Measurements from ENCODE around the gene ABLIM2. TPM values are rescaled to one million over a fixed set of nuclear protein-coding genes. Genes with fewer than 3 reads are reported as not detected.

ABLIM2 gene
- total RNA-seq, 1 donor from 2014 or later, result 2.6 TPM

DNA sequence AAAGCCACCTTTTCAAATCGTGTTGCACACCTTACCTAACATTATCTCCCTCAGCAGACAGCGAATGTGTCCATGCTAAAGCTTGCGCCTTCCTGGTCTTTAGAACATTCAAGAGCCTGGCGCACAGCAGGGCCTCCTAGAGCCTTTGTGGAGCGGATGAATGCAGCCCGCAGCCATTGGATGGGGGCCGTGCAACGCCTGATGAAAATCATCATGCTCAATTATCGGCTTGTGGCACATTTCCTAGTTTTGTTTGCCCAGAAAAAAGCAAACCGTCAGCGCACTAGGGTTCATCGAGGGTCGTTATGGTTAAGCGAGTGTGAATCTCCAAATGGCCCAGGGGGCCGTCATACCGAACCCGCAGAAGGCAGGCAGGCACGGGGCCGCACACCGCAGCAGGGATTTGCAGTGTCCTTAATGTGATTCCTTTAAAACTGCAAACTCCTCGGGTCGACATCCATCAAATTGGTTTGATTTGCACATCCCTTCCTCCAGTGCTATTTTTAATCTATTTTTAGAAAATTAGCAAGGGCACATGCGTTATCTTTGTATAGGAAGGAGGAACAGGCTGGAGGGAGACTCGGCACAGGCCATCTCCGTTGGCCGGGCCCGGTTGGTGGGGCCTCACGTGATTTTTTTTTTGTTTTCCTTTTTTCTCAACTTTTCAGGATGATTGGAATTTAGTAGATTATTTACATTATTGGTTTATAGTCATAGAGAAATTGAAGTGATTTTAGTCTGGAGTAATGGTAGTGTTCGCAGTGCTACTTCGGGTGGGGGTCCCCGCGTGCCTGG, 53.1 kb downstream of the ABLIM2 start:
- DNase-seq (ENCODE audit: low read depth in 2 of 2), result no peak

DNA sequence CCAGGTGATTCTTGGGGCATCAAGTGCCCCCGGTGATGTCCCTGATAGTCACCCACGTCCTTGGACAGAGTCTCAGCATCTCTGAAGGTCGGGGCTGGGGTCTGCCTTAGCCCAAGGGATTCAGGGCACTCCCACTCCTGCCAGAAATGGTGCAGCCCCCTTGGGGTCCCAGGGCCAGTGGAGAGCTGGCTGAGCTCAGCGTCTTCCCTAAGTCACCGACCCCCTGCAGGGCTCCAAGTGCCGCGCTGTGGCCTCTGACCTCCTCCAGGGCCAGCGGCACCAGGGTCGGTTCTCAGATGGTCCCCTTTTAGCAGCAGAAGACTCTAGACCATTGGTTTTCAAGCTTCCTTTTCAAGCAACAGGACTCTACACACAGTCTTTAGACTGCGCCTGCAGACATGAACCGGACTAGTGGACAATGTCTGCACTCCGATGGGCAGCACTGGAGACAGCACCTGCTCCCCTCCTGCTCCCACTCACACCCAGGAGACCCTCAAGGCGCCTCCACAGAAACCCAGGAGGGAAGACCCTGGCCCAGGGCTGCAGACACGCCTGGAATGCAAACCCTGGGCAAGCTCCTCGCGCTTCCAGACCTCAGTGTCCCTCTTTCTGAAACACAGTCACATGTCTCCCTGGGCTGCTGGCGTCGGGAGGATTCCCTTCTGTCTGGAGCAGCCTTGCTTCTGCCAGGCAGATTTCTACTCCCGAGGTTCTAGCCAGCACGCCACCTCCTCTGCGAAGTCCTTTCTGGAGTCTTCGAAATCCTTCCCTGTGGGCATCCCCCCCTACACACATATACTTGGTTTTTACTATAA, 53.9 kb downstream of the ABLIM2 start:
- no peak for DNase-seq (ENCODE audit: low read depth in 2 of 2)

DNA sequence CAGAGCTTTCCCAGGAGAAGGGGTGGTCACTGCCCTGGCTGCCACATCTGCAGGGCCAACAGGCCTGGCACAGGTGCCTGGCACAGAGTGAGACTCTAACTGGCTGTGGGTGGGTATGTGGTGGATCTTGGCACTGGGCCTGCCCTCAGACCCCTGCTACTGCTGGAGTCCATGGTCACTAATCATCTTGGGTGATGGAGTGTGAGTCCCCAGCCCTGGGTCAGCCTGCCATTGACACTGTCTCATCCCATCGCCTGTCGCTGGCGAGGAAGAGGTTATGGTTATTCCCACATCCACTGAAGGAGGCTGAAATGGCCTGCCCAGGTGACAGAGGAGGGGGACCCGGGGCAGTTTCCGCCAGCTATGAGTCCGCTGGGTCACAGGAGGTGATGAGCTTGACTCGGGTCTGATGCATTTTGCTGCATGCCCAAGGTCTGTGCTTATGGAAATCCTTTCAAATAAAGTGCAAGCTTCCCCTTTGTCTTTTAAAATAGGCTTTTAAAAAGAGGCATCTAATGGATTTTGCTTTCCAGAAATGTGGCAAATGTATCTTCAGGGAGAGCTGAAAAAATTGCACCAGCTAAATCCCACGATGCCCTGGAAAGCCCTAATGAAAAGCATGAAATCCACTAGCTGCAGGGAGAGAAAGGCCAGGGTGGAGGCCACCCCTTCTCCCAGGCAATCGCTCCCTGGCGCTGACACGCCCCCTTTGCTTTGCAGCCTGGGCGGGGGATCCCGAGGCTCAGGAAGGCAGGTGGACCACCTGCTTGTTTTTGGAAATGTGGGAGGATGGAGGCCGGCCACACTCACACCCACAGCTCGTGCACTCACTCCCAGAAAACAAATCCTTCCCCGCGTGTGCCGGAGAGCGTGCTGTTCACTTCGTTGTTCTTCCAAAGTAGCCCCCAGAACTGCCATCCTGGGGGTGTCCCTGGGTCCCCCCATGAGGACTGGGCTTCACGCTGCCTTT, 54.9 kb downstream of the ABLIM2 start:
- no peak for DNase-seq (ENCODE audit: low read depth in 2 of 2)

DNA sequence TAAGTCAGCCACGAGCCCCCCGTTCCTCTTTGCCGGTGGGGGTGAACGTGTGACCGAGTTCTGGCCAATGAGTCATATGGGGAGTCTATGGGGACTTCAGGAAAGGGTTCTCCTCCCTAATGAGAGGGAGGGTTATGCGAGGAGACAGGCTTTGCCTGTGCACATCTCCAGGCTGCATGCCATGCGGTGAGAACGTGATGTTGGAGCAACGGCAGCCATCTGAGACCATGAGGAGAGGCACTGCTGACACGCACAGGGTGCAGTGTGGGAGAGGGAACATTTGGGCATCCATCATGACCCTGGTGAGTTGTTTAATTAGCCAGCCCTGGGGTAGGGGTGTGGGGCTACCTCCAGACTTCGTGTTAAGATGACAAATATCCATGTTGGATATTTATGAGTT, 55.8 kb downstream of the ABLIM2 start:
- DNase-seq (ENCODE audit: low read depth in 2 of 2), result no peak

DNA sequence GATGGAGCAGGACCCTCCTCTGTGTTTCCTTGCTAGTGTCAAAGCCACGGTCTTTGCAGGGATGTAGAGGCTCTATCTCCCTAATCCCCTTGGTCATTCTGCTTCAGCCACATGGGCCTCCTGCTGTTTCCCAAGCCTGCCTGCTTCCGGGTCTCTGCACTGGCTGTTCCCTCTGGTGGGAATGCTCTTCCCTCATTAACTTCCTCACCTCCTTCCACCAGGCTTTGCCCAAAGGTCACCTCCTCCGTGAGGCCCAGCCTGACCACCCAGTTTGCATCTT, 56.6 kb downstream of the ABLIM2 start:
- DNase-seq (ENCODE audit: low read depth in 2 of 2), result no peak

DNA sequence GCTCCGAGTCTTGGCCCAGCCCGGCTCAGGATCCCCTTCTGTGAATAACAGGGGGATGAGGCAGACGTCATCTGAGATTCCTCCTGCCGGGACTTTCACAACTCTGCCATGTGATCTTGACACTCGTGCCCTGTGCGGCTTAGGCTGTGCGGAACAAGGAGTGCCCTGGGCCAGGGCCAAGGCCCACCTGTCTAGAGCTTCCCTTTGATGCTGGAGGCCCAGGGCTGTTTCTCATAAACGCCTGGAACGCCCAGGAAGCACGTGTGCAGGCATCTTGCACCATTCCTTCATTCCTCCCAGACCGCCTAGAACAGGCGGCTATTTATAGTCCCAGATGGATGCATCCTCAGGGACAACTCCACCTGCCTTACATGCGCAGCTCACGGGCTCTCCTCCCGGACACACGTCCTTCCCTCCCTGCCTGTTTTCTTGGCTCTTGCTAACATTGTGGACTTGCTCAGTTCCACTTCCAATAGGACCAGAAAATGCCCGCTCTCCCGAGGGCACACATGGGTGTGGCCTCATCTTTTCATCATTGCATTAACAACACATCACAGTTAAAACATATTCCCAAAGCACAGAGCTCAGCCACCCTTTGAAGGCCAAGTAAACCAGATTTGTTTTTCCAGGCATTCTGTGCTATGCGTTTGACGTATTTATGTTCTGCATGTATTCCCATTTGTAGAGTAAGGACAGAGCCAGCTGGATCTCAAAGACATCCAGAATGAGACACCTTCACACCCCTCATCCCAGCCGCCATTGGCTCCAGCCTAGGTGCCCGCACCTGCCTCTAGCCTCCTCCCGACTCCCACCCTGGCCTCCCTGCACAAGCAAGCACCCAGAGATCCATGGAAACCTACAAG, 57.2 kb downstream of the ABLIM2 start:
- no peak for DNase-seq (ENCODE audit: low read depth in 2 of 2)

DNA sequence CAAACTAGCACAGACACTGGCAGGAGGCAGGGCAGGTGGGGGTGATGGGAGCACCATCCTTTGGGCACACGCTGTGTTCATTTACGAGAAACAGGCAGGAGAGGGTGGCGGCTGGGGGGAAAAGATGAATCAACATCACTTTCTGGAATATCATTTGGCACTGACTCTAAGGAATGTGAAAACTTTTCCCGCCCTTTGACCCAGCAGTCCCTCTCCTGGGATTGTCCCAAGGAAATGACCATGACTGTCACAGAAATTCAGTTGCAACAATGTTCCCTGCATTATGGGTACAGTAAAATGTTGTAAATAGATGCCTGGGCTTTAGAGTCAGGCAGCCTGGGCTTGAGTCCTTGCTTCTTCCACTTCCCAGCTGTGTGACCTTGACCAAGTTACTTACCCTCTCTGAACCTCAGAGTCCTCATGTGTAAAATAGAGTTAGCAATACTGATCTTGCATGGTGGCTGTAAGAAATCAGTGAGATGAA, 58.6 kb downstream of the ABLIM2 start:
- peak; percentile 39 to 76 for DNase-seq (ENCODE audit: low read depth in 2 of 2)

DNA sequence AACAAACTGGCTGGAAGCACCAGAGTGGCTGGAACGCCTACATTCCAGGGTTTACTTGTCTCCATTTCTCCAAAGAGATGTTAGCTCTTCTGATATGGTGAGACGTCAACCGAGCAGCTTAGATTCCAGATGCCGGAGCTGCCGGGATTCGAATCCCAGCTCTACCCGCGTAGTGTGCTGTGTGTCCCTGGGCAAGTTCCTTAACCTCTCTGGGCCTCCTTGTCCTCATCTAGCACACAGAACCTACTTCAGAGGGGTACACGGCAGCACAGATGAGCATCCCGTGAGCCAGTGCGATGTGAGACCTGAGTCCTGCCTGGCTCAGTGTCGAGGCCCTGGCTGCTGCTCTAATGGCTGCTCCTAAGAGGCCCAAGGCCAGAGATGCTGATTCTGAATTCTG, 60.1 kb downstream of the ABLIM2 start:
- DNase-seq (ENCODE audit: low read depth in 2 of 2), result no peak

DNA sequence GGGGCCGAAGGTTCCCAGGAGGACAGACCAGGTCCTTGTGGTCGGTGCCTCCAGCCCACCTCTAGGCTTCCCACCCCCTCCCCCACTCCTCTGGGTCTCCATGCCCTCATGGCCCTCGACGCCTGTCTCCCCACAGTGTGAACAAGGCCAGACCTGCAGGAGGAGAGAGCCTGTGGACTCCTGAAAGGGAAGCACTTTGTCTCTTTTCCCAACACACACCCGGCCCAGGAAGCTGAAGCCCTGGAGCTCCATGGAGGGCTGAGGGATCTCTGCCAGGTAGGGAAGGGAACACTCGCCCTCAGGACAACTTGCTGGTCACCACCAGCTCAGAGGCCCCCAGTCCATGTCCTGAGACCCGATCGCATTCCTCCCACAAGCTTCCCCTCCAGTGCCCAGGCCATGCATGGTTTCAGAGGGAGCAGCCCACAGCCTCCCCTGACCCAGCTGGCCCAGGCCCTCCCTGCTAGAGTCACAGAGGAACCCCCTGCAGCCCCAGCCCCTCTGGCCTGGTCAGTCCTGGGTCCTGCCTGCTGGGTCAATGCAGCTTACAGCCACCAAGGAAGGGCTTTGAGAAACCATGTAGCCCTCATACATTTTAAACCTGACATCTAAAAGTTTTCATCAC, 60.8 kb downstream of the ABLIM2 start:
- DNase-seq (ENCODE audit: low read depth in 2 of 2), result no peak

DNA sequence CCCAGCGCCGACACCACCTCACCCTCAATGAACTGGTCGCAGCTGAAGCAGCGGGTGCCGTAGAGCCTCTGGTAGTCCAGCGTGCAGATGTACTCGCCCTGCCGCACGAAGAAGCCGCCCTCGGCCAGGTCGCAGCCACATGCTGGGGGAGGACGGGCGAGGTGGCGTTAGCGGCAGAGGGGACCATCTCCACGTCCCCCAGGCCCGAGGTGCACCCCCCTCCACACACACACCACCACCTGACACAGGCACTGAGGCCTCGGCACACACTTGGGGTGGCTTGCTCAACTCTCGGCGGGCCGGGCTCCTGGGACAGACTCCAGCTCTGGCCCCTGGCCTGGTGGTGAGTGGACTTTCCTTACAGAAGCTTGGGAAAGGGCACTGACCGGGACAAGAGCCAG, 61.5 kb downstream of the ABLIM2 start:
- DNase-seq (ENCODE audit: low read depth in 2 of 2), result no peak

DNA sequence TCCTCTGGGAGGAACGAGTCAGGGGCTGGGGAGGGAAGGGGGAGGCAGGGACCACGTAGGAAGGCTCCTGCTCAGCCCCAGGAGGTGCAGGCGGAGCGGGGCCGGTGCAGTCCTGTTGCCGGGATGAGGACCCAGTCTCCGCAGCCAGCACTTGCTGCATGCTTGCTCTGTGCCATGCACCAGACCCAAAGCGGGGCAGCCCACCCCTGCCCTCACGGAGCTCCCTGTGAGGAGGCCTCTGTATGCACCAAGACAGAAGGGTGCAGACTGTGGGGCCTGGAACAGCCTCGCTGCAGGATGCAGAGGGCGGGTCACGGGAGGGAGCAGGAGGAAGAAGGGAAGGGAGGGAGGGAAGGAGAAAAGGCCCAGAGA, 61.9 kb downstream of the ABLIM2 start:
- DNase-seq (ENCODE audit: low read depth in 2 of 2), result no peak

DNA sequence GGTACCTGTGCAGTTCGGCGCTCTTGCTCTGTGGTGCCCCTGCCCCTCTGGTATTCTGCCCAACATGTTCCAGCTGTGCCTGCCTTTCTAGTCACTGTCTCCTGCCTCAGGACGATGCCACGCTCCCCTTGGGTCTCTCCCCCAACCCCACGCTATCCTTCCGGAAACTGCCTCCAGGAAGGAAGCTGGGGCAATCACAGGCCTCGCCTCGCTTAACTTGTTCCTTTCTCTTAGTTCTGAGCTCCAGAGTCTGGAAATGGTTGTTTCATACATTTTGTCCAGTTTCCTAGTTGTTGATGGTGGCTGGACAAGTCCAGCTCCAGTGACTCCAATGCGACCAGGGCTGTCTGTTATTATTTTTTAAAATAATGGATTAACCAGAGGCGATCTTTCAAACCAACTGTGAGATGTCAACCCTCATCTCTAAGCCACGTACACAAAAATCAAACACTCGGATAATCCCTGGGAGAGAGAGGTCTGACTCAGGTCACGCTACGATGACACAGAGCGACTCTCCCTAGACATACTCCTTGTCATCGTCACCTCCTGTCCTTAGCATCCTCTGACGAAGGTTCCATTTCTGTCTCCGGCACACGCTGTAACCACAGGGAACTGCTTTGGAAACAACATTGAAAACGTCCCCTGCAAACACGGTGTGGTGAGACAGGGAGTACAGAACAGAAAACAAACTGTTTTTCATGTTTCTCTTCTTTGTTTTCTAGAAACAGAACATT, 62.5 kb downstream of the ABLIM2 start:
- DNase-seq (ENCODE audit: low read depth in 2 of 2), result peak; percentile 24 to 38

DNA sequence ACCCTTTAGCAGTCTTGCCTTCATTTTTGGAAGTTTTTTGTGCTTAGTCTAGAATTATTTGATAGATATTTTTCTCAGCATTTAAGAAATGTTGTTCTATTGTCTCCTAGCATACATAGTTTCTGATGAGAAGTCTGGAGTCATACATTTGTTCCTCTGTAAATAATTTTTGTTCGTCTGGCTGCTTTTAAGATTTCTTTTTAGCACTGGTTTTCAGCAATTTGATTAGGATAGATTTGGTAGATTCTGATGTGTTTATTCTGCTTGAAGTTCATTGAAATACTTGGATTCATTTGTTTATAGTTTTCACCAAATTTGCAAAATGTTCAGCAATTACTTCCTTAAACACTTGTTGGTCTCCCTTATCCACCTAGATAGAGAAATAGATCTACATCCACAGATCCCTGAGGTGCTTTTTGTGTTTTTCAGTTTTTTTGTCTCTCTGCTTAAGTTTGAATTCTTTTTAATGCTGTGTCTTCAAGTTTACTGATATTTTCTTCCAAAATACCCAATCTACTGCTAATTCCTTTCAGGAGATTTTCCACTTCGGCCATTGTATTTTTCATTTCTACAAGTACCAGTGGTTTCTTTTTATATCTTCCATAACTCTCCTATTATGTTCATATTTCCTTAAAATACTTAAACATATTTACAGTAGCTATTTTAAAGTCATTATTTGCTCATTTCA, 64.9 kb downstream of the ABLIM2 start:
- peak in 1 of 2 donors; percentile 15 for DNase-seq (ENCODE audit: low read depth in 2 of 2)

DNA sequence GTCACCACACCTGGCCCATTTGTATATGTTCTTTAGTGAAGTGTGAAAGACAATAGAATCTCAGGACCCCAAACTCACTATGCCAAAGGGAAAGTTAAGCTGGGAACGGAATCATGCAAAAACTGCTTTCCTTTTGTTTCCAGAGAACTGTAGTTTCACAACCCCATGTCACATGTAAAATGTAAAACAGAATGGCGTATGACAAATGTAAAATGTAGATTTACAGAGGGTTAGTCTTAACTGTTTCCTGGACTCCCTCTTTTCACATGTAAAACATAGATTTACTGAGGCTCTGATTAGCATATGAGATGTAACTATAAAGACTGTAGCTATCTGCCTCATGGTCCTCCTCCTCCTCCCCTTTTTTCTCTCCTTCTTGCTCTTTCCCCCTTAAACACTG, 66.3 kb downstream of the ABLIM2 start:
- DNase-seq (ENCODE audit: low read depth in 2 of 2), result no peak

DNA sequence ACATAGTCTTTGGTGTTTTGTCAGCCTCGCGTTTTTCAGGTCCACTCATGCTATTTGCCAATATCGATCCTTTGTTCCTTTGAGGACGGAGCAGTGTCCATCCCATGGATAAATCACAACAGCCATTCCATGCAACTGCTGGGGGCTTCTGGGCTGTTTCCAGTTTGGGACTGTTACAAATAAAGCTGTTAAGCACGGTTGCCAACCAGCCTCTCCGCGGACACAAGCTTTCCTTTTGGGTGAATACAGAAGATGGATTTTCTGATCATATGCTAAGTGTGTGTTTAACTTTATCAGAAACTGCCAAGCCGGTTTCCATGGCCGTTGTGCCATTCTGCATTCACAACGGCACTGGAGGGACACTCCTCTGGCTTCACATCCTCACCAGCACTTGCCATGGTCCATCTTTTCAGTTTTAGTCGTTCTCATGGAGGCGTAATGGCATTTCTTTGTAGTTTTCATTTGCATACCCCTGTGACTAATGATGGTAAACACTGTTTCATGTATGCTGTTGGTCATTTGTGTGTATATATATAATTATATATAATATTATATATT, 67.8 kb downstream of the ABLIM2 start:
- no peak for DNase-seq (ENCODE audit: low read depth in 2 of 2)

DNA sequence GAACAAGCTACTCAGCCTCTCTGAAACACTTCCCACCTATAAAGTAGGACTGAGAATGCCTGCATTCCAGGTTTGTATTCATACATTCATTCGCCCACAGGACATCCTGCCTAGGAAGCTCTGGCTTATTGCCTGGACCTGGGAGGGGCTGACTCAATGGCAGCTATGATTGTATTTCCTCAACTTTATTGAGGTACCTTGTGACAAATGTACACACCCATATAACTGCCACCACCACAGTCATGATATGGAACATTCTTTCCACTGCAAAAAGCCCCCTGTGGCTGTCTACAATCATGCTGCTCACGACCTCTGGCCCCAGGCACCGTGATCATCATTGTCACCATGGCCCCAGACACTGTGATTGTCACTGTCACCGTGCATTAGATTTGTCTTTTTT, 68.3 kb downstream of the ABLIM2 start:
- peak; percentile 96 to 99 for DNase-seq (ENCODE audit: low read depth in 2 of 2)

DNA sequence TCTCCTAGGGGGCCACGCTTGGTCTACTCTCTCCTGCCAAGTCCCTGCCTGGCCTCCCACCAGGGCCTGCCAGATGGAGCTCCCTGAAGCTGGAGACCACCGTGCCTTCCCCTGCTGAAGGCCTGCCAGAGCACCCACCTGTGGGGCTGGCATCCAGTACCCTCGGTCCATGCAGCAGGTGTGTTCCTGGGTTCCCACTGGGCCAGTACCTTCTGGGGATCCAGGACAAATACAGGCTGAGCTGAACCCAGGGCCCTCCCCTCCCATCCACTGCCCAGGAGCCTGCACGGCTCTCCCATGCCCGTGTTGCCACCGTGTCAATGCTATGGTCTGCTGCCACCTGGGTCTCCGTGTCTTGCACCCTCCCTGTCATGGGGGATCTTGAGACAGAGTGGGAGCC, 68.8 kb downstream of the ABLIM2 start:
- no peak for DNase-seq (ENCODE audit: low read depth in 2 of 2)

DNA sequence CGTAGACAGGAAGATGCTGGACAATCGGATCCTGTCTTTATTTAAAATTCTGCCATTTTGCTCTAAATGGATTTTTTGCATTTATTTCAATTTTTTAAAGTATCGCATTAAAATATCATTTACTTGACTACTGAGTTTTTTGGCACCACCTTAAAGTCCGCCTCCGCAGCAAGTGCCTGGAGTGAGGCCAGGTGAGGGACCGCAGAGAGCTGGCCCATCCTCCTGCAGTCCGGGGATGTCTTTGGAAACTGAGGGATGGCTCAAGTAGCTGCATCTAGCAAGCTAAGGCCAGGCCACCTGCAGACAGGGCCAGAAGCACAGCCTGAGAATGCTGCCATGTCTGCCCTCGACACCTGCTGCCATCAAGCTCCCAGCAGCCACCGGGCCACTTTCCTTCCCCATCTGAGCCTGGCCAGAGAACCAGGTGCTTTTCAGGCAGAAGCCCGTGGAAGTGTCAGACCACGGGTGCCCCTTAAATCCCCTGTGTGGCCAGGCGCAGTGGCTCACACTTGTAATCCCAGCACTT, 69.6 kb downstream of the ABLIM2 start:
- no peak for DNase-seq (ENCODE audit: low read depth in 2 of 2)
